ENCODE measurements around the gene PCDH9. TPM values are rescaled to one million over a fixed set of nuclear protein-coding genes. Genes with fewer than 3 reads are reported as not detected.

PCDH9 gene
- polyA plus RNA-seq, 1 of the 3 experiments (the other 2 are of a cell fraction) = 1.3 TPM

- no peak overlapping the region for H2AFZ ChIP-seq (ENCODE audit: low read depth)
- ChIA-PET CTCF (interaction anchor here (1.0 kb wide), 1 partner anchor 20 kb away, joined by 4 read pairs; no protein-coding TSS in a partner anchor), POLR2A (no interaction called here)
- H4K20me1 ChIP-seq (ENCODE audit: insufficient read depth) = no peaks in the 10 kb centered on the region
- no peaks in the 10 kb centered on the region for H3K4me1 ChIP-seq (ENCODE audit: control insufficient read depth in 1 of 2, insufficient read depth in 2 of 2, low read depth in 1 of 2, low read length in 1 of 2)
- no peak overlapping the region for H3K27ac ChIP-seq (ENCODE audit: low read depth in 2 of 2, low read length in 1 of 2)
- H3K4me2 ChIP-seq = no peak overlapping the region
- no peak overlapping the region for H3K4me3 ChIP-seq (ENCODE audit: low read depth in 2 of 2, low read length in 1 of 2)
- no peaks in the 10 kb centered on the region for H3F3A ChIP-seq (replicated peaks; ENCODE audit: insufficient read depth)
- H3K36me3 ChIP-seq (replicated peaks in 1 of 2; ENCODE audit: control insufficient read depth in 1 of 2, insufficient read depth in 2 of 2, low read length in 1 of 2) = no peaks in the 10 kb centered on the region
- no peaks in the 10 kb centered on the region for H3K9me3 ChIP-seq
- no peaks in the 10 kb centered on the region; the same call in 1 of the 2 replicates for H3K79me2 ChIP-seq (ENCODE audit: insufficient read depth)
- WGBS (ENCODE audit: low lambda C conversion rate) = 77% methylated on average over 1 of the region's 1 CpG
- H3K9me2 ChIP-seq = no peaks in the 10 kb centered on the region
- no peaks in the 10 kb centered on the region for H3K27me3 ChIP-seq (ENCODE audit: insufficient read depth)
- H3K9ac ChIP-seq = no peak overlapping the region
- TF ChIP-seq YY1 (IDR thresholded peaks at IDR 0.05; ENCODE audit: low read depth) (no peak), CTCF (IDR thresholded peaks at IDR 0.05) (no peak), USF2 (IDR thresholded peaks at IDR 0.05; ENCODE audit: borderline replicate concordance, low read depth, low read length) (no peak), RXRA (IDR thresholded peaks at IDR 0.05; ENCODE audit: borderline replicate concordance, low read depth) (no peak), PBX3 (IDR thresholded peaks at IDR 0.05) (no peak), IRF3 (IDR thresholded peaks at IDR 0.05; ENCODE audit: low read depth, low read length) (no peak), MAX (IDR thresholded peaks at IDR 0.05; ENCODE audit: low read depth) (no peak), EZH2phosphoT487 (IDR thresholded peaks at IDR 0.05; ENCODE audit: borderline replicate concordance, low read depth) (no peak), RAD21 (IDR thresholded peaks at IDR 0.05; ENCODE audit: low read length) (no peak), GABPA (IDR thresholded peaks at IDR 0.05; ENCODE audit: low read depth) (no peak), SMC3 (IDR thresholded peaks at IDR 0.05; ENCODE audit: low read depth, low read length) (no peak), CHD2 (IDR thresholded peaks at IDR 0.05; ENCODE audit: low read length, partially characterized antibody) (no peak), NRF1 (IDR thresholded peaks at IDR 0.05; ENCODE audit: low read depth, low read length) (no peak), RCOR1 (IDR thresholded peaks at IDR 0.05; ENCODE audit: low read length) (no peak), FOXJ3 (CRISPR knock-in tag; IDR thresholded peaks at IDR 0.05) (no peak), SIN3A (IDR thresholded peaks at IDR 0.05; ENCODE audit: borderline replicate concordance, low read depth, low read length) (no peak), RFX5 (IDR thresholded peaks at IDR 0.05; ENCODE audit: low read length) (no peak), USF1 (IDR thresholded peaks at IDR 0.05; ENCODE audit: borderline replicate concordance, low read depth) (no peak), REST (IDR thresholded peaks at IDR 0.05; ENCODE audit: low read depth, low read length) (no peak), POLR2AphosphoS5 (IDR thresholded peaks at IDR 0.05; ENCODE audit: low read depth, low read length) (no peak)
- DNase-seq = no peak
These were observed 838.8 kb downstream of the PCDH9 start for GRCh38 chr13:66391322-66391721.

Data from SK-N-SH (cell line).